Erythroblast (primary cell): ENCODE results near the gene PADI6.

ENCODE experiments used
- GATA1 ChIP-seq: IDR thresholded peaks from 2 replicates; pipeline ENCODE4 v1.6.1; 2011; ENCODE audit warnings: low read depth, mild to moderate bottlenecking, control low read depth, low read length, moderate library complexity
- POLR2A ChIP-seq: IDR thresholded peaks from 2 replicates; pipeline ENCODE4 v1.6.1; 2011; ENCODE audit warnings: mild to moderate bottlenecking, low read length

GRCh38 chr1:17363771-17364170, 8.2 kb upstream of the PADI6 start:
- TF ChIP-seq POLR2A, result no peak
- no peak for TF ChIP-seq GATA1
